Endodermal cell (in vitro differentiated cells): ENCODE results near the gene OR10H3. TPM values are rescaled to one million over a fixed set of nuclear protein-coding genes. Genes with fewer than 3 reads are reported as not detected.

Source experiments
- DNase-seq: peaks from one replicate; pipeline ENCODE4 v3.0.0-alpha.2; 2017
- H3K27ac ChIP-seq: 2 replicates; pipeline ENCODE4 v1.5.1; 2013; ENCODE audit warnings: mild to moderate bottlenecking, low read depth, low read length, moderate library complexity
- H3K27me3 ChIP-seq: 2 replicates; pipeline ENCODE4 v1.6.1; 2013; ENCODE audit warnings: mild to moderate bottlenecking, low read length, moderate library complexity; ENCODE audit not compliant: insufficient read depth, control insufficient read depth, poor library complexity, severe bottlenecking
- H3K36me3 ChIP-seq: 2 replicates; pipeline ENCODE4 v1.7.0; 2013; ENCODE audit warnings: mild to moderate bottlenecking, low read length, moderate library complexity; ENCODE audit not compliant: control insufficient read depth, insufficient read depth
- H3K4me1 ChIP-seq: one replicate; pipeline ENCODE4 v1.7.0; 2013; ENCODE audit warnings: low read length; ENCODE audit not compliant: control insufficient read depth, insufficient read depth
- H3K4me3 ChIP-seq: 2 replicates; pipeline ENCODE4 v1.5.1; 2013; ENCODE audit warnings: mild to moderate bottlenecking, low read length, moderate library complexity
- H3K9ac ChIP-seq: 2 replicates; pipeline ENCODE4 v1.6.1; 2013; ENCODE audit warnings: mild to moderate bottlenecking, low read length, moderate library complexity; ENCODE audit not compliant: poor library complexity, severe bottlenecking; ENCODE audit errors: extremely low read depth
- H3K9me3 ChIP-seq: 2 replicates; pipeline ENCODE4 v1.6.1; 2013; ENCODE audit warnings: mild to moderate bottlenecking, low read length, moderate library complexity; ENCODE audit not compliant: control insufficient read depth
- H3K27ac Mint-ChIP-seq: 2 replicates; pipeline ENCODE4 v1.8.0; 2020; ENCODE audit warnings: mixed read lengths
- H3K27me3 Mint-ChIP-seq: 2 replicates; pipeline ENCODE4 v1.8.0; 2021; ENCODE audit warnings: mild to moderate bottlenecking, mixed read lengths; ENCODE audit not compliant: insufficient read depth
- H3K36me3 Mint-ChIP-seq: 2 replicates; pipeline ENCODE4 v1.8.0; 2020; ENCODE audit warnings: low read depth, mixed read lengths
- H3K4me1 Mint-ChIP-seq: 2 replicates; pipeline ENCODE4 v1.8.0; 2020; ENCODE audit warnings: mixed read lengths
- H3K4me3 Mint-ChIP-seq: 2 replicates; pipeline ENCODE4 v1.8.0; 2020; ENCODE audit warnings: mild to moderate bottlenecking, moderate library complexity, mixed read lengths
- H3K9me3 Mint-ChIP-seq: 2 replicates; pipeline ENCODE4 v1.8.0; 2020; ENCODE audit warnings: mild to moderate bottlenecking, mixed read lengths
- WGBS, 2 experiments: methylation state at CpG; one replicate each; pipeline versions ENCODE4 v1.1.5 to v1.1.7; 2013; ENCODE audit warnings: missing lambda C conversion rate in 2 of 2, mixed read lengths in 1 of 2; ENCODE audit not compliant: insufficient coverage in 1 of 2, insufficient read length in 1 of 2; 5-methylcytosine and 5-hydroxymethylcytosine counted together
- total RNA-seq, 2 donors: library from RNA; stranded (reverse); fragmentation: NEBNext Ultra II Directional in 1 of 2; extraction: Animal tissue kit (Norgen Biotek cat#: 25700) in 1 of 2; gene quantifications; 2 replicates in 1 of 2; 3 replicates in 1 of 2; pipeline ENCODE4 v1.2.1, GENCODE V29; 2021
- TF ChIP-seq, protein P1 (sequence below): fragments of 200-600 bp; sonication (generic); conservative IDR thresholded peaks from 2 replicates; pipeline ENCODE4 v1.5.0; 2021; ENCODE audit warnings: antibody characterized with exemption, mild to moderate bottlenecking

Gene OR10H3
- total RNA-seq, 2 donors from 2014 or later: not detected

DNA sequence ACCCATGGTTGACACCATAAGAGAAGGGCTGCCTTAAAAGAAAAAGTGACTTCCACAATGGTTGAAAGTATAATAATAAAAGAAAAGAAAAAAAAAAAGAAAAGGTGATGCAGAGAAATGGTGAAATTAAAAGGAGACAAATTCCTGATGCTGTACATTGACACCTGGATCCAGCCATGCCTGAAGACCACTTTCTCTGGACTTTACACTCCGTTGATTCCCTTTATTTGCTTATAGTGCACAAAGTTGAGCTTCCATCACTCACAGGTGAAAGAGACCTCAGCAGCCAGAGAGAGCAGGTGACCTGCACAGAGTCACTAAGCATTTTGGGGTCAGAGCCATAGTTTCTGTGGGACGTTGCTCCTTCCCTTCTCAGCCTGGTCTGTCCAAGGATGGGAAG lies 37.5 kb downstream of the OR10H3 start:
- no peak overlapping the region for H3K4me3 Mint-ChIP-seq
- Histone ChIP-seq H3K36me3 (no peaks in the 10 kb centered on the region), H3K9ac (no peak overlapping the region), H3K4me3 (no peak overlapping the region), H3K9me3 (peaks cover 61% of the 10 kb centered on the region), H3K27me3 (no peaks in the 10 kb centered on the region), H3K4me1 (no peaks in the 10 kb centered on the region), H3K27ac (no peak overlapping the region)
- H3K27me3 Mint-ChIP-seq: no peaks in the 10 kb centered on the region
- WGBS, 2 experiments: 19 to 27% methylated on average over 2 of the region's 2 CpGs
- H3K36me3 Mint-ChIP-seq: no peaks in the 10 kb centered on the region
- peaks cover 85% of the 10 kb centered on the region for H3K9me3 Mint-ChIP-seq
- TF ChIP-seq, protein P1, sequence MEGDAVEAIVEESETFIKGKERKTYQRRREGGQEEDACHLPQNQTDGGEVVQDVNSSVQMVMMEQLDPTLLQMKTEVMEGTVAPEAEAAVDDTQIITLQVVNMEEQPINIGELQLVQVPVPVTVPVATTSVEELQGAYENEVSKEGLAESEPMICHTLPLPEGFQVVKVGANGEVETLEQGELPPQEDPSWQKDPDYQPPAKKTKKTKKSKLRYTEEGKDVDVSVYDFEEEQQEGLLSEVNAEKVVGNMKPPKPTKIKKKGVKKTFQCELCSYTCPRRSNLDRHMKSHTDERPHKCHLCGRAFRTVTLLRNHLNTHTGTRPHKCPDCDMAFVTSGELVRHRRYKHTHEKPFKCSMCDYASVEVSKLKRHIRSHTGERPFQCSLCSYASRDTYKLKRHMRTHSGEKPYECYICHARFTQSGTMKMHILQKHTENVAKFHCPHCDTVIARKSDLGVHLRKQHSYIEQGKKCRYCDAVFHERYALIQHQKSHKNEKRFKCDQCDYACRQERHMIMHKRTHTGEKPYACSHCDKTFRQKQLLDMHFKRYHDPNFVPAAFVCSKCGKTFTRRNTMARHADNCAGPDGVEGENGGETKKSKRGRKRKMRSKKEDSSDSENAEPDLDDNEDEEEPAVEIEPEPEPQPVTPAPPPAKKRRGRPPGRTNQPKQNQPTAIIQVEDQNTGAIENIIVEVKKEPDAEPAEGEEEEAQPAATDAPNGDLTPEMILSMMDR: no peak
- no peak for DNase-seq
- H3K27ac Mint-ChIP-seq: no peak overlapping the region
- H3K4me1 Mint-ChIP-seq: no peaks in the 10 kb centered on the region

DNA sequence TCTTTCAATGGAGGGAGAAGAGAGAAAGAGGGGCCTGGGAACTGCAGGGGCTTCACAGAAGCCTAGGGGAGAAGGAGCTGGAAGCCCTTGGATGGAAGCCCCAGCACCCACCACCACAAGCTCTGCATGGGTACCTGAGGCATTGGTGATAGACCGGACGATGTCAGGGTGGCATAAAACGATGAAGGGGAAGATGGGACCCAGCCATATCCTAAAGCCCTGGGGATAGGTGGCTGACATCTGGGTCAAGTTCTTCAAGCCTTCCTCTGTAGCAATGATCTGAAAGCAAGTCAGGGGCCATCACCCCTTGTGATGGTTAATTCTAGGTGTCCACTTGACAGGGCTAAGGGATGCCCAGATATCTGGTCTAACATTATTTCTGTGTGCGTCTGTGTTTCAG lies 38.5 kb downstream of the OR10H3 start:
- no peak for DNase-seq
- H3K27ac ChIP-seq: no peak overlapping the region
- no peaks in the 10 kb centered on the region for H3K27me3 ChIP-seq
- H3K4me1 Mint-ChIP-seq: no peaks in the 10 kb centered on the region
- no peaks in the 10 kb centered on the region for H3K36me3 ChIP-seq
- peaks cover 57% of the 10 kb centered on the region for H3K9me3 ChIP-seq
- no peaks in the 10 kb centered on the region for H3K27me3 Mint-ChIP-seq
- no peak overlapping the region for H3K27ac Mint-ChIP-seq
- H3K4me3 Mint-ChIP-seq: no peak overlapping the region
- peaks cover 84% of the 10 kb centered on the region for H3K9me3 Mint-ChIP-seq
- no peaks in the 10 kb centered on the region for H3K4me1 ChIP-seq
- no peak overlapping the region for H3K4me3 ChIP-seq
- no peak overlapping the region for H3K9ac ChIP-seq
- H3K36me3 Mint-ChIP-seq: no peaks in the 10 kb centered on the region
- TF ChIP-seq, protein P1: no peak
- 72 to 82% methylated on average over 4 of the region's 4 CpGs for WGBS, 2 experiments

DNA sequence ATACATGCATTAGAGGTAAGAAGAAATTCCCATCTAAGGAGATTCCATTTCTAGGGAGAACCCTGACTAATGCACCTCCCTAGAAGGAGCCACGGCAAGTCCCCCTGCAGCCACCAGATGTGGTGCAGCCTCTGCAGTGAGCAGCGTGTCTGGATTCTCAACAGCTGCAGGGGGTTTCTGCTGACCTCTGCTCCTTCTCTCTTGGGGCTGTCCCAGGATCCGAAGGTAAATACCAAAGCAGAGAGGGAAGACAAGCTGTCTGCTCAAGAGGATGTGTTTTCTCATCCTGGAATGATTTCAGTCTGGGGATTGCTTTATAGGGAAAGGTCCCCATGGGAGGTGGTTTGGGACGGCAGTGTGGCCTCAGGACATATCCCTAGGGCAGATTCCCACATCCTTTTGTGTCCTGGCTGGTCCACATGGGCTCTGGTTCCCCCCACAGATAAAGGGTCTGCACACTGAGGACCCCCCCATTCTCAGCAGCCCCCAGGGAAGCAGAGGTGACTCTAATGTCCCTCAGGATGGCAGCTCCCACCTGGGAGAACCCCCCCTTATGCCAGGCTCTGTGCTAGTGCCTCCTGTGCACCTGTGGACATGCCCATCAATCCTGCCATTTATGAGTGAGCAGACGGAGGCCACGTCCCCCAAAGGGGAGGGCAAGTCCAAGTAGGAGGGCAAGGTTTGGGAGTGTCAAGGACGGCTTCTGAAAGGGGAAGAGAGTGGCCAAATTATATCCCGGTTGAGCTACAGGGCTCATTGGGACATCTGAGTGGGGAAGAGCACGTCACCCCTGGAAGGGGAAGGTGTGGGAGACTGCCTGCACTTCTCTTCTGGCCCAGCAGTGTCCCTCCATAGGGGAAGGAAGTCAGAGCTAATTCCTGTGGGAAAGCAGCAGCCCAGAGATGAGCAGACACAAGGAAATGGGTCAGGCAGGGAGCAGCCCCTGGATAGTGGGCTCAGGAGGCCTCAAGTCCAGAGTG lies 39.5 kb downstream of the OR10H3 start:
- no peak overlapping the region for H3K9ac ChIP-seq
- TF ChIP-seq, protein P1: no peak
- no peaks in the 10 kb centered on the region for H3K36me3 Mint-ChIP-seq
- no peak for DNase-seq
- no peaks in the 10 kb centered on the region for H3K27me3 ChIP-seq
- peaks cover 62% of the 10 kb centered on the region for H3K9me3 ChIP-seq
- no peak overlapping the region for H3K27ac ChIP-seq
- H3K9me3 Mint-ChIP-seq: peaks cover 84% of the 10 kb centered on the region
- no peak overlapping the region for H3K27ac Mint-ChIP-seq
- H3K27me3 Mint-ChIP-seq: no peaks in the 10 kb centered on the region
- no peaks in the 10 kb centered on the region for H3K4me1 ChIP-seq
- H3K4me3 Mint-ChIP-seq: no peak overlapping the region
- WGBS, 2 experiments: 66 to 76% methylated on average over 5 to 9 of the region's 9 CpGs
- H3K36me3 ChIP-seq: no peaks in the 10 kb centered on the region
- no peak overlapping the region for H3K4me3 ChIP-seq
- no peaks in the 10 kb centered on the region for H3K4me1 Mint-ChIP-seq
